Erythroblast (primary cell): ENCODE measurements around the gene RMRP.

Experiments used
- GATA1 ChIP-seq: IDR thresholded peaks from 2 replicates; pipeline ENCODE4 v1.6.1; 2011; ENCODE audit warnings: low read depth, mild to moderate bottlenecking, control low read depth, low read length, moderate library complexity
- POLR2A ChIP-seq: IDR thresholded peaks from 2 replicates; pipeline ENCODE4 v1.6.1; 2011; ENCODE audit warnings: mild to moderate bottlenecking, low read length

DNA sequence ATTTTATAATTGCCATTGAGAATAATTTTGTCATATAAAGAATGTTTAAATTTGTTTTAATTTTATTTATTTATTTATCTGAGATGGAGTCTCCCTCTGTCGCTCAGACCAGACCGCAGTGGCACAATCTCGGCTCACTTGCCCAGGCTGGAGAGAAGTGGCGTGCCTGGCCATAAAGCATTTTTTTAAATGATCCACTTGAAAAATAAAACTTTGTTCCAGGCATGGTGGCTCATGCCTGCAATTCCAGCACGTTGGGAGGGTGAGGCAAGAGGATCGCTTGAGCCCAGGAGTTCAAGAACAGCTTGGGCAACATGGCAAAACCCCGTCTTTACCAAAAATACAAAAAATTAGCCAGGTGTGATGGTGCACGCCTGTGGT lies 5.0 kb downstream of the RMRP start:
- TF ChIP-seq POLR2A, result no peak
- TF ChIP-seq GATA1, result no peak
